ENCODE data around the gene NKX1-1.
"Not testable (repeated sequence)": the region's sequence is repeated elsewhere in the genome, so short reads cannot be mapped to it uniquely, and the experiment has no call there.

Gene NKX1-1

DNA sequence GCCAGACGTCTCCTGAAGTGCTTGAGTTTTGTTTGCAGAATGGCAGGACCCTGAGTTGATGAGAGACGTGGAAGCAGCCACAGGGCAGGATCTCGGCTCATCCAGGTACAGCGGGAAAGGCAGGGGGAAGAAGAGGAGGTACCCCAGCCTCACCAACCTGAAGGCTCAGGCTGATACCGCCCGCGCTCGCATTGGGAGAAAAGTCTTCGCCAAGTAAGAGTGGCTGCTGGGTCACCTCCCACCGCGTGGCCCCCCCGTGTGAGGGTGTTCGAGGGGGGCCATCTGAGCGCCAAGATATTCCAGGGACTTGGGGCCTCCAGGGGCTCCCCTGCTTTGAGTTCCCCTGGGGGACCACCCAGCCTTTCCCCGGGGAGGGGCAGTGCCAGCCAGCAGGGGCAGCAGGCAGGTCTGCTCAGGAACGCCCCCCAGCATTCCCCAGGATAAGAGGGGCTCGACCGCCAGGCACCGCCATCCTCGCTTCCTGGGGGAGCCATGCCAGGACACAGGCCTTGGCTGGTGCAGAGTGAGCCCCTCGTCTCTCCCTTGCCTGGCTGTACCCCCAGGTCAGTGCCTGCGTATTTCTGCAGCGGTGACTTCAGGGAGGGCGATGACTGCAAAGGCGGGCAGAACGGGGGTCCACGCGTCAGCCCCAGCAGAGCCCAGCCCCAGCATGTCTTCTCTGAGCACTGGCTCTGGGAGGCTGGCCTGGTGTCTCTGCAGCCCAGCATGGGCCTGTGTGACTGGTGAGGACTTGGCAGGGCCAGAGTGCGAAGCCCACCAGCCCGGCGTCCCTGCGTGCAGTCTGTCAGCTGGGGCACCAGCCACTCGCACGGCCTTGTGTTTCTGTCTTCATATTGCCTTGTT, 22.3 kb downstream of the NKX1-1 start:
- DNase-seq: no peak

DNA sequence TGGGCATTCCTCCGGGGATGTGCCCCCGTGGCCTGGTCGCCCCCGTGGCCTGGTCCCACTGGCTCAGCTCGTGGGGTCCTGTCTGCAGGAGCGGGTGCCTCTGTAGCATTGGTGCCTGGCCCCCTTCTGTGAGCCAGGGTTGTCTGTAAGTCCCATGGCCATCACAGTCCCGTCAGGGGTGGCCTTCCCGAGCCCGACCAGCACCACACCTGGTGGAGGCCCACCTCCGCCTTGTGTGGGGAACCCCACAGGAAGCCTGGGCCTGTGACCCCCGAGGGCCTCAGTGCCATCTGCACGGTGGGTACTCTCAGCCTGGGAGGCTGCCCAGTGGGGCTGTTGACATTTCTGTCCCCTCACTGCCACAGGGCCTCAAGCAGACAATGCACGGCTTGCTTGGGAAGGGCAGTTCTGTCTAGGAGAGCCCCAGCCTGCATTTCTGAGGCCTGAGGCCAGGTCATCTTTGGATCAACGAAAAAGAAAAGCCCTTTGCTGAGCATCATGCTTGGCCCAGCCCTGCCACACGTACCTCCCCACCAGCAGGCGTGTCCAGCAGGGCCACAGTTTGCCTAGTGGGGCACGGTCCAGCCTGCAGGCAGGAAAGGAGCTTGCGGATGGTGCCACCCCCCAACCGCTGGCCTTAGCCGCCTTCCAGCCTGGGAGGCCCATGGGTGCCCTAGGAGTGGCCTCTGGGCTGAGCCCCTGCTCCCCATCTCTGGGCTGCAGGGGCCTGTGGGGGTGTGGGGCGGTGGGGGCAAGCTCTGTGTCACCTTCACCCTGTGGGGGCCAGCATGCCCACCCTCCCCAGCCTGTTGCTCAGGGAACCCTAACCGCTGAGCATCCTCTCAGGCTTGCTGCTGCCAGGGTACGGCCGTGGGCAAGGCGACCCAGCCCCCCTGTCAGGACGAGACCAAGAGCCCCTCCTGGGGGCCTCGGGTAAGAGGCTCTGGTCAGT, 23.2 kb downstream of the NKX1-1 start:
- DNase-seq: no peak

DNA sequence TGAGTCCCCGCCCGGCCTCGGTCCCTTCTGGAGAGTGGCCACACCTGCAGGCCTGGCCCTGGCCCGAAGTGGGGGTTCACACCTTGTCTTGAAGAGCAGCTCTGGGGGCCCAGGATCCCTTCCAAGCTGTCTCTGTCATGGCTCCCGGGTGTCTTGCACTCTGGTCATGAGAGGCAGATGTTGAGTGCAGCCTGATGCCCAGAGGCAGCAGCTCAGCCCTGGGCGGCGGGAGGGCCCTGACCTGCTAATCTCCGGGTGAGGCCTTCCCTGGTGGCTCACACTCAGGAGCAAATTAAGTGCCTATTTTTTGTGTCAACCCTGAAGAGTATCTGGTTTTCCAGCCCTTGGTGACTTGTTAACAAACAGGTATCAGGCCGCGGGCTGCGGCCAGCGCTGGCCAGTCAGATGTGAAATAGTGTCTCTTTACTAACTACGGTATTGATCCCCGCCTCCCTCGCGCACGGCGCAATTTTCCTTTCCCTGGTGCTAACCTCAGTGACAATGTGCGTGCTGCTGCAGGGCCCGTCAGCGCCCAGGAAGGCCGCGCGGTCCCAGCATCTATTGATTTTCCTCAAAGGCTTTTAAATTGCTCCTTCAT, 24.2 kb downstream of the NKX1-1 start:
- DNase-seq: no peak

DNA sequence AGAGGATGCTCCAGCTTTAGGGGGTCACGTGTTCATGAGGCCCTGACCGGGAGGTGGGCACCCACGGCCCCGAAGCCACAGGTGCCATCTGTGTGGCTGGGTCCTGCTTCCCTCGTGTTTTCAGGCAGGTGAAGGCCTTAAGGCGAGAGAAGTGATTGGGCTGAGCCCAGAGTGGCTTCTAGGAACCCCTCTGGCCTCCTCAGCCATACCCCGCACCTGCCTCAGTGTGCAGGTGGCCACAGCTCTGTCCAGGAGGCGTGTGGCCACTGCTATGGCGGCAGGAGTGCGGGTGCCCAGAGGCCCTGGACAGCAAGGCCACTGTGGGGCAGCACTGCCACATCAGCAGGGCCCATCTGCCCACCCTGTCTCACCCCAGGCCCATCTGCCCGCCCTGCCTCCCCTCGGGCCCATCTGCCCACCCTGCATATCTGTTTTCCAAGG, 25.0 kb downstream of the NKX1-1 start:
- no peak for DNase-seq

DNA sequence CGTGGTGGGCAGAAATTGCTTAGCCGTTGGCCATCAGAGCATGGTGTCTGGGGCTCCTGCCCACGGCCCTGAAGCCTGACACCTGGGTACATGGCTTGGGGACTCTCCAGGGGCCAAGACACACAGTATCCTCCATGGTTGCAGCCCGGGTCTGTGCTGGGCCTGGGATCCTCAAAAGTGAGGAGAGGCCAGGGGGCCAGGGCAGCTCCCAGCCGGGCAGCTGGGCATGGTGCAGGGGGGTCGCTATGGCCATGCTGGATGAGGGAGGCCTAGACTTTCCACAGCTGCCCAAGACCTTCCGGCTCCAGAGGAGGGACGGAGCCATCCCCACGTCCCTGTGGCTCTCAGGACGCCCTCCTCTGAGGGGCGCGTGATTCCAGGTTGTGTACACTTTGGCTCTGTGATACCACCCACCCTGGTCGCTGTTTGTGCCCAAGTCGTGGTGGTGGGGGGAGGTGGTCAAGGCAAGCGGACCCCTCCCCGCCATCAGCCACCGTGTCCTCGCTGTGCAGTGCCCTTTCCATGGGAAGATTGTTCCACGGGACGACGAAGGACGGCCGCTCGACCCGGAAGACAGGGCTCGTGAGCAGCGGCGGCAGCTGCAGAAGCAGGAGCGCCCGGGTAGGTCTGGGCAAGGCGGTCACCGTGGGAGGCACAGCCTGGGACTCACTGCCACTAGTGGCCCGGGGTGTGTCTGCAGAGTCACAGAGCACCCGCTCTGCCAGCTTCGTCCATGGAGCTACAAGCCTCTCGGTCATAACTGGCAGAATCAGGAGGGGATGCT, 25.7 kb downstream of the NKX1-1 start:
- no peak for DNase-seq

DNA sequence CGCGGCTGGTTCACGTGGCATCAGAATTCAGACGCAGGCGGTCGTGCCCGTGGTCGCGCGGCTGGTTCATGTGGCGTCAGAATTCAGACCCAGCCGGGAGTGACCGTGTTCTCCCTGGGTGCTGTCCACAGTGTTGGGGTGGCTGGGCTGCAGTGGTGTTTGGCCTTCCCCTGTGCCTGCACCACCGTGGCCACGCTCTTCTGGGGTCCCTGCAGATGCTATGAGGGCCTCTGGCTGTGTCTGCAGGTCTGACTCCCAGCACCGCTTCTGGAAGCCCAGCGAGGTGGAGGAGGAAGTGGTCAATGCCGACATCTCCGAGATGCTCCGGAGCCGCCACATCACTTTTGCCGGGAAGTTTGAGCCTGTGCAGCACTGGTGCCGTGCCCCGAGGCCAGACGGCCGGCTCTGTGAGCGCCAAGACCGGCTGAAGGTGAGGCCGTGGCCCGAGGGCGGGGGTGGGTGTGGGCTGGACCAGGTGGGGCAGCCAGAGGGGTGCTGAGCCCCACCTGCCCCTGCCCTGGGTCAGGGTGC, 26.4 kb downstream of the NKX1-1 start:
- DNase-seq: no peak

DNA sequence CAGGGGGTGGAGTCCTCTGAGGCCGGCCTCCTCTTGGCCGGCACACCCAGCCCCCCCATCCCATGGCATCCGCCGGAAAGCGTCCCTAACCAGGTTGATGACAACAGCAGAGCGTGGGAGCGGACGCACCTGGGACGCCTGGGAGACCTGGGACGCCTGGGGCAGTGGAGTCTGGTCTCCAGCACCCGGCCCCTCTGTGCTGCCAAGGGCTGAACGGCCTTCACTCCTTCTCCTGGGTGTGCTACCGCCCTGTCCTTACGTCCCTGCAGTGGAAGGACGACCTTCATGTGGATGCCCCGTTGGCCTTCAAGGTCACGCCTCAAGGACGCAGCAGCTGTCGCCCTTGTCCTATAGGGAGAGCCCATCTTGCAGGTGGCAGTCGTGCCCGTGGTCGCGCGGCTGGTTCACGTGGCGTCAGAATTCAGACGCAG, 26.9 kb downstream of the NKX1-1 start:
- no peak for DNase-seq

DNA sequence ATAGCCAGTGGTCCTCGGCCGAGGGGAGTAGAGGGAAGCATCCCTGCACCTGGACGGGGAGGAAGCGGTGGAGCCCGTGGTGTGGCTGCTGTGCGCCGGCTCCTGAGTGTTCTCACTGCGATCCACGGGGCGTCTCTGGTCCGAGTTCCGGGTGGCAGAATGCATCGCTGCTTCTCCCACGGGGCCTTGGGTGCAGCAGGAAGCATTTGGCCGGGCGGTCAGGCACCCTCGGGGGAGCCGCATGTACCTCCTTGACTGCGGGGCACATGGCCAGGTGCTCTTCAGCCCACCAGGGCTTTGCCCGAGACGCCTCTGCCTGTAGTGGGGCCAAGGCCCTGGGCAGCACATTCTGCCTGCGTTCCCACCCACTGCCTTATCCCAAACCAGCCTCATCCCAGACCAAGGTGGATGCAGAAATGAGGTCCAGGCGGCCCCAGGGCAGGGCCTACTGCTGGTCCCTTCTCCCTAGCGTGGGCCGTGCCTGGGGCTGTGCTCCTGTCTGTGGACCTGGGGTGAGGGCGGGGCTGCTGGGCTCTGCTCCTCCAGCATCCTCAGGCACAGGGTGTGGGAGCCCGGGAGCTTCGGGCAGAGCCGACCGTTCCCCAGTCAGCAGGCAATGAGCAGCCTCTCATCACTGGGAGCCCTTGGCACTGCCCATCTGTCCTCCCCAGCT, 27.5 kb downstream of the NKX1-1 start:
- no peak for DNase-seq

DNA sequence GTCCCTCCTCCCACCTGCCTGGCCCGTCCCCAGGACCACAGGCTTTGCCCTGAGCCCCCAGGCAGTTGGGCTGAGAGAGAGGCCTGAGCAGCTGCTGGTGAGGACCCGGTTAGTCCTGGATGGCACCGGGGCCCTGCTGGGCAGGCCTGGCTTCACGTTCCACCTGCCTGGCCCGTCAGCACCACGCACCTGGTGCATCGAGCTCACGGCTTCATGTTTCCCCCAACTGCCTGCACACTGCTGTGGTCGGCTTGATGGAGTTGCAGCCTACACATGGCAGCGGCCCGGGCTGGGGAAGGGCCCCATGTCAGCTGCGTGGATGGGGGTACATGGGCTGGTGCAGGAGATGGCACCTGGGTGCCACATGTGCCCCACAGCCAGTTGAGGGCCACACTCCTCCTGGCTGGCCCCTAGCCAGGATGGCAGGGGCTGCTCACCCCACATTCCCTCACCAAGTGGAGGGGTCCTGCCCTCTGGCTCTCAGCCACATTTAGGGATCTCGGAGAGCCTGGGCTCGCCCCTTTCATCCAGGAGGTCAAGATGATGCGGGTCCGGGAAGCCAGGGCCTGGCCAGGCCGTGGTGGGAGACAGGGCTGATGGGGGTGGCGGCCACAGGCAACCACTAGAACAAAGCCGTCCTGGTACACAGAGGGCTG, 28.5 kb downstream of the NKX1-1 start:
- DNase-seq: no peak

DNA sequence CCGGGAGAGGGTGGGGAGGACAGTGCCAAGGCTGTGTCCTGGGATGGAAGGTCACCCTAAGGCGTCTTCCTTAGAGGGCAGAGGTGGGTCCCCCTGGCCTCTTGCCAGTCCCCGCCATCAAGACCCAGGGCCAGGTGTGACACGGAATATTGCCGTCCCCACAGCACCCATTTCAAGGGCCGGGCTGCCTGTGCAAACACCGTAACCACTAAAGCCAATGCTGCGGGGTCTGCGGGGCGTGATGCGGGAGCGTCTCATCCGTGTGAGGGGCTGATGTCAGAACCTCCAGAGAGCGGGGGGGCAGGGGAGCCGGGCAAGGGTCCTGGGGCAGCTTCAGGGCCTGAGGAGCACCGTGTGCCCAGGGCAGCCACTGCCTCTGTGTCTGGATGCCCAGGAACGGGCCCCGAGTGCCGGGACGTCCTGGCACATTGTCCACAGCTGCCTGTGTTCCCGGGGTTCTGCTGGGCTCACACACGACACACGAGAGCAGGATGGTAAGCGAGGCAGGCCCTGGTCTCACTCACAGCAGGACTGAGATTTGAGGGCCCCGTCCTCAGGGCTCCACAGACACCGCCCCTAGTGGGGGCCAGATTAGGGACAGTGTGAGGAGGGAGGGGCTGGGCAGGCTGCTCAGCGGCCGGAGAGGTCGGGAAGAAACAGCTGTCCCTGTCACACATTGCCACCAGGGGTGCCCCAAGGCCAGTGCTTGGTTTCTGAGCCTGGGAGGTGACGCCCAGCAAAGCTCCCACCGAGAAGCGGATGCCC, 29.2 kb downstream of the NKX1-1 start:
- DNase-seq: no peak

DNA sequence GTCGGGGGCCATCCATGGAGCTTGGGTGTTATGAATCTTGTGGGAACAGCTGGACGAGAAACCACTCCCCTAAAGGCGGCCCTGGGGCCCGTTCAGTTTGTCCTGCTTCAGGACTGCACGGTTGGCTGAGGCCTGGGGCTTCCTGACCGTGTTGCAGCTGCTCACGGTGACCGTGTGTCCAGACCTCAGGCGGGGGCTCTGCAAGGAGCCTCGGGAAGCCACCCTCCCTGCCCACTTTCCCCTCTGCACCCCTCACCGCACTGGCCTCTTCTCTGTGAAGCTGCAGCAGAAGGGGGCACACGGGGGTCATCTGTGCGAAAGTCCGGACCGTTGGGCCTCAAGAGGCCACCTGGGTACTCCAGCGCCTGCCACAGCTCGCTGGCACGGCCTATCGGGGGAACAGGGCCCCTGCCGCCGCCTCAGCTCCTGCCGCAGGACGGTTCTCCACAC, 29.8 kb downstream of the NKX1-1 start:
- no peak for DNase-seq

DNA sequence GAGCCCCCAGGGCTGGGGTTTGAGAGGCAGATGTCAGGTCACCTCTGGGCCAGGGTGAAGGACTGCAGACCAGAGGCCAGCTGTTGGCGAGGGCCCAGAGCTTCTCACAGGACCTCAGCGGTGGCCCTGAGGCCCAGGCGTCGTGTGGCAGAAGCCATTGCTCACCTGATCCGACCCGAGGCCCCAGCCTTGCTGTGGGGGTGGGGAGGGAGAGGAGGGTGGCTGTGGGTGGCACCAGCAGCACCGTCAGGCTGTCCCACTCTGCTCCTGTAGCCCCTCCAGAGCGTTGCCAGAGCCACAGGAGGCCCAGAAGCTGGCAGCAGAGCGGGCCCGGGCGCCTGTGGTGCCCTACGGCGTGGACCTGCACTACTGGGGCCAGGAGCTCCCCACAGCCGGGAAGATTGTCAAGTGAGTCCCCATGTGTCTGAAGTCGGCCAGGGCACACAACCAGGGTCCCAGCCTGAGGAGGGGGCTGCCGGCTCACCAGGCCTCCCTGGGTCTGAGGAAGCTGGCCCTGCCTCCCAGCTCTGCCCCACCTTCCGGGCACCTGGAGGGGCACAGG, 30.4 kb downstream of the NKX1-1 start:
- no peak for DNase-seq

DNA sequence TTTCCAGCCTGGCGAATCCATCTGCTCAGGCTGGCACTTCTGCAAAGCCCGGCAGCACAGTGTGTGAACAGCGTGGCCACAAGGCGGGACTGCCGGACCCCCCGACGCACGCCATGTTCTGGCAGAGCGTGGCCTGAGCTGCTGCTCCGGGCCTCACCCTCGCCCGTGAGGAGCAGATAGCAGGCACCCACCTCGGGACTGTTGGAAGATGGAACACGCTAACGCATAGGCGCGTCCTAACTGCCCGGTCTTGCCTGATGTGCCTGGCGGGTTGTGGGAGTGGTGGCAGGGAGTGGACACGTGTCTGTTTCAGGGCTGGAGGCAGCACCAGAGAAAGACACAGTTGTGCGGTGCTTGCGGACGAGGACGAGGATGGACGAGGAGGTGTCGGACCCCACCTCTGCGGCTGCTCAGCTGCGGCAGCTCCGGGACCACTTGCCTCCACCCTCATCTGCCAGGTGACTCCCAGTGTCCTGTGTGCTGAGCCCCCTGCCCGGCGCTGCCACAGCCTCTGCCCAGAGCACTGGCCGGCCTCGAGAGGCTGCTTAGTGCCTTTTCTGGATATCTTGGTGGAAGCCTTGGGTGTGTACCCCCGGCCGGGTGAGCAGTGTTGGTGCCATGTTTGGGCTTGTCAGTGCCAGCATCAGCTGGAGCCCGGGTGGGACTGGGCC, 31.1 kb downstream of the NKX1-1 start:
- no peak for DNase-seq

DNA sequence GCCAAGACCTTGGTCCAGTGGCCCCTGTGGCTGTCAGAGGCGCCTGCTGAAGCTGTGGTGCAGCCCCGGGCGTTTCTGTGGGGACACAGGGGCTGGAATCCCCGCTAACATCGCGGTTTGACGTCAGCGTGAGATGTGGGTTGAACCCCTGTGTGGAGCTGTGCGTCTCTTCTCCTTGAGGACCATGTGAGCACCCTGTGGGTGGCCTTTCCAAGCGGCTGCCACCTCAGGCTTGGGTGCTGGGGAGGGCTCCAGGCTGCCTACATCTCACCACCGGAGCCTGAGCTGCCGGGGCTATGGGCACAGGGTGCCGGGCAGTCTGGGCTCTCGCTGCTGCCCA, 31.6 kb downstream of the NKX1-1 start:
- DNase-seq: no peak

DNA sequence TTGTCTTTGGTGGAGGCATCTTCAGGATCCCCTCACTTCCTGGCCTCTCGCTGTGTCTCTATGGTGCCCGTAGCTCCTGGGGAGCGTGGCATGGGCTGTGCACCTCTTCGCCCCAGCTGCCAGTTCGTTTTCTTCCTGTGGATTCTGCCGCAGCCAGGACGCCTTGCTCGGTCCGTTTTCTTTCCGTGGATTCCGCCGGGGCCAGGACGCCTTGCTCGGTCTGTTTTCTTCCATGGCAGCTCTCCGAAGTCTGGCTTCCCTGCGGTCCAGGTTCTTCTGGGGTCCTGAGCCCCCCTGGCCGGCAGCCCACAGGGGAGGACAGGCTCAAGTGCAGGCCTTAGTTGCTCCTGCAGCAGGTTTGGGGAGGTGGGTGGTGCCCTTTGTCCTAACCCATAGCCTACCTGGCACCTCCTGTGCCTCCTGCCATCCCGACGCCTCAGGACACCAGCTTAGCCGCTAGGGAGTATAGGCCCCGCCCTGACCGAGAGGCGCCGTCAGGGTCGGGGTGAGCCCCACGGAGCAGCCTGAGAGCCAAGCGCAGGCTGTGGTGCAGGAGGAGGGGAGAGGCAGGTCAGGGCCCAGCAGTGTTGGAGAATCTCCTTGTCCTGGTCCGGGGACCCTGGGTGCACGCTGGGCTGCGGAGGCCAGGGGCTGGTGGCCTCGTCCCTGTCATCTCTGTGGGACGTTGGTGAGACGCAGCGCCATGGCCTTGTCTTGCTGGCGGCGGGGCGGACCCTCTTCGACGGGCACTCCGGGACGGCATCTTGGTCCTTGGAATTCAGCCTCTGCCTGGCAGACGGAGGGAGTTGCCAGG, 32.1 kb downstream of the NKX1-1 start:
- DNase-seq: no peak

DNA sequence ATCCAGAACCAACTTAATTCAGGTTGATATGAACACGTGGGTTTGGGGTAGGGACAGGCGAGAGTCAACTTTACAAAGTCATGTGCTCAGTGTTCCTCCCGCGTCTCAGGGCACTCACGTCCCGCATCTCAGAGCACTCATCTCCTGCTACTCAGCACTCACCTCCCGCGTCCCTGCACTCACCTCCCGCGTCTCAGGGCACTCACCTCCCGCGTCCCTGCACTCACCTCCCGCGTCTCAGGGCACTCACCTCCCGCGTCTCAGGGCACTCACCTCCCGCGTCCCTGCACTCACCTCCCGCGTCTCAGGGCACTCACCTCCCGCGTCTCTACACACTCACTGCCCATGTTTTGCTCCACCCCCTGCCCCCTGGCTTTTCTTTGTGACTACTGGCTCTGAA, 33.7 kb downstream of the NKX1-1 start:
- DNase-seq: not testable (repeated sequence)

DNA sequence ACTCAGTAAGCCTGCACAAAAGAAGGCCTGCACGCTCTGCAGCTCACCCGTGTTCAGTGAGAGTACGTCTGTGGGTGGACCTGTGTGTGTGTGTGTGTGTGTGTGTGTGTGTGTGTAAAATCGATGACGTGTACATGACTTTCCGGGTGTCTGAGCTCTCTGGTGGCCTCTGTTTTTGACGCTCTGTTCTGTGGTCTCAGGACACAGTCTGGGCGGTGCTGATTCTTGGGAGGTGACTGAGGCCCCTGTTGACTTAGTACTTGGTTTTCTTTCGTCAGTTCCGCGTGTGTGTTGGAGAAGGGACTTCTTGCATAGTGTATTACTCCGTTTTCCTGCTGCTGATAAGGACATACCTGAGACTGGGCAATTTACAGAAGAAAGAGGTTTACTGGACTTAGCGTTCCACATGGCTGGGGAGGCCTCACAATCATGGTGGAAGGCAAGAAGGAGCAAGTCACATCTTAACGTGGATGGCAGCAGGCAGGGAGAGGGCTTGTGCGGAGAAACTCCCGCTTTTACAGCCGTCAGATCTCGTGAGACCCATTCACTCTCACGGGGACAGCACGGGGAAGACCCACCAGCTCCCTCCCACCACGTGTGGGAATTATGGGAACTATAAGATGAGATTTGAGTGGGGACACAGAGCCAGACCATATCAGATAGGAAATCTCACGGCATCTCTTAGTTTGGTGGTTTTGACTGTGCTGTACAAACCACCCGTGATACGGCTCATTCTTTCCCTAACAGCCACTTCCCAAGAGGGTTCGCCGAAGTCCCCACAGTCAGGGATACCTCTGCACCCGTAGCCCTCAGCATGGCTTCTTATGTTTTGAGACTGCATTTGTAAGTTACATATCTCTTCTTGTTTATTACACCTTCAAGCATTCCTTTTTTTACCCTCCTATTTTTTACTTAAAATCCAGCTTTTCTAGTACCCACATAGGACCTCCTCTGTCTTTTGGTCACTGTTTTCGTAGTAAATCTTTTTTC, 34.8 kb downstream of the NKX1-1 start:
- no peak for DNase-seq
